B cell (primary cell): ENCODE measurements around the gene S1PR5. TPM values are rescaled to one million over a fixed set of nuclear protein-coding genes. Genes with fewer than 3 reads are reported as not detected.

Source experiments
- ATAC-seq: fragments of 200-7000 bp; cut with Tn5 transposase; one replicate; pipeline ENCODE4 v1.10.0; 2021; ENCODE audit warnings: low read depth, mild to moderate bottlenecking, moderate number of reproducible peaks, moderate library complexity
- CTCF ChIA-PET: fragments of 350-600 bp; sonication (Branson Sonifier 250); formaldehyde crosslinking; loops from one replicate; lab custom pipeline; 2021; ENCODE audit warnings: antibody characterized with exemption, inconsistent platforms; lab: Charles Lee
- POLR2A ChIA-PET: fragments of 350-600 bp; sonication (Branson Sonifier 250); formaldehyde crosslinking; loops from one replicate; lab custom pipeline; 2021; ENCODE audit warnings: antibody characterized with exemption; lab: Charles Lee
- DNase-seq: peaks from one replicate; pipeline ENCODE4 v3.0.0; 2013
- H2AFZ ChIP-seq: 2 replicates; pipeline ENCODE4 v1.6.1; 2012; ENCODE audit warnings: mild to moderate bottlenecking, low read depth, low read length; ENCODE audit not compliant: insufficient read depth, poor library complexity, severe bottlenecking
- H3K27ac ChIP-seq, 2 donors: 1 replicate in 1 of 2; 2 replicates in 1 of 2; pipeline ENCODE4 v1.5.1; 2012 to 2013; ENCODE audit warnings: low read length in 2 of 2, mild to moderate bottlenecking in 2 of 2, moderate library complexity in 1 of 2
- H3K27me3 ChIP-seq, 4 experiments: fragments of 200-600 bp in 1 of 4; sonication (generic) in 1 of 4; replicated peaks in 1 of 4; 1 replicate in 2 of 4; 2 replicates in 2 of 4; pipeline versions ENCODE4 v1.6.1 to v1.7.0; 2013 to 2016; ENCODE audit warnings: low read length in 3 of 4, mild to moderate bottlenecking in 2 of 4, mixed read lengths in 1 of 4, moderate library complexity in 1 of 4; ENCODE audit not compliant: insufficient read depth in 4 of 4, control insufficient read depth in 3 of 4; ENCODE audit errors: control extremely low read depth in 1 of 4
- H3K36me3 ChIP-seq, 2 experiments: replicated peaks in 1 of 2; 1 replicate in 1 of 2; 2 replicates in 1 of 2; pipeline versions ENCODE4 v1.6.1 to v1.7.1; 2013; ENCODE audit warnings: low read length in 1 of 2; ENCODE audit not compliant: insufficient read depth in 2 of 2, control insufficient read depth in 1 of 2; ENCODE audit errors: control extremely low read depth in 1 of 2, extremely low read depth in 1 of 2
- H3K4me1 ChIP-seq, 2 donors: fragments of 200-600 bp in 1 of 2; sonication (generic) in 1 of 2; 1 replicate in 1 of 2; 2 replicates in 1 of 2; pipeline versions ENCODE4 v1.5.1 to v1.6.1; 2013 to 2017; ENCODE audit warnings: low read length in 2 of 2; ENCODE audit not compliant: control insufficient read depth in 2 of 2, insufficient read depth in 2 of 2
- H3K4me2 ChIP-seq: replicated peaks from 2 replicates; pipeline ENCODE3; 2012; ENCODE audit warnings: mild to moderate bottlenecking, low read depth, low read length; ENCODE audit not compliant: poor library complexity, severe bottlenecking
- H3K4me3 ChIP-seq, 5 experiments: fragments of 200-600 bp in 1 of 5; sonication (generic) in 1 of 5; 1 replicate in 3 of 5; 2 replicates in 2 of 5; pipeline versions ENCODE4 v1.5.1 to v1.7.0; 2011 to 2016; ENCODE audit warnings: low read length in 4 of 5, mild to moderate bottlenecking in 4 of 5, low read depth in 2 of 5, control low read depth in 1 of 5, moderate library complexity in 1 of 5; ENCODE audit not compliant: insufficient read depth in 1 of 5; ENCODE audit errors: control extremely low read depth in 1 of 5, extremely low read depth in 1 of 5
- H3K79me2 ChIP-seq: fragments of 200-600 bp; sonication (generic); one replicate; pipeline ENCODE4 v1.6.0; 2016; ENCODE audit warnings: low read length; ENCODE audit not compliant: control insufficient read depth, insufficient read depth
- H3K9ac ChIP-seq: fragments of 200-600 bp; sonication (generic); 2 replicates; pipeline ENCODE4 v1.6.1; 2017; ENCODE audit warnings: mild to moderate bottlenecking, low read length, moderate library complexity
- H3K9me3 ChIP-seq, 3 donors: one replicate each; pipeline versions ENCODE4 v1.6.1 to v1.7.1; 2013; ENCODE audit warnings: low read length in 2 of 3; ENCODE audit not compliant: control insufficient read depth in 2 of 3, insufficient read depth in 1 of 3; ENCODE audit errors: control extremely low read depth in 1 of 3
- H4K20me1 ChIP-seq: 2 replicates; pipeline ENCODE4 v1.6.0; 2012; ENCODE audit warnings: mild to moderate bottlenecking, low read length; ENCODE audit not compliant: insufficient read depth, control insufficient read depth, poor library complexity, severe bottlenecking
- H3K27ac Mint-ChIP-seq: one replicate; pipeline ENCODE4 v1.8.0; 2021; ENCODE audit warnings: mixed read lengths
- H3K27me3 Mint-ChIP-seq: one replicate; pipeline ENCODE4 v1.8.0; 2021; ENCODE audit warnings: mixed read lengths
- H3K4me1 Mint-ChIP-seq: one replicate; pipeline ENCODE4 v1.8.0; 2021; ENCODE audit warnings: mixed read lengths
- H3K4me3 Mint-ChIP-seq: one replicate; pipeline ENCODE4 v1.8.0; 2021; ENCODE audit warnings: mixed read lengths
- H3K9me3 Mint-ChIP-seq: one replicate; pipeline ENCODE4 v1.8.0; 2022; ENCODE audit warnings: mixed read lengths; ENCODE audit not compliant: insufficient read depth
- EZH2 ChIP-seq: IDR thresholded peaks from 2 replicates; pipeline ENCODE4 v1.6.1; 2012; ENCODE audit warnings: borderline replicate concordance, low read depth, mild to moderate bottlenecking, moderate library complexity, low read length; ENCODE audit not compliant: insufficient read depth, poor library complexity, severe bottlenecking
- WGBS: methylation state at CpG from one replicate; pipeline ENCODE4 v1.1.5; 2013; ENCODE audit warnings: missing lambda C conversion rate; ENCODE audit not compliant: insufficient coverage; 5-methylcytosine and 5-hydroxymethylcytosine counted together
- intact Hi-C: fragments of 100-400 bp; cut with micrococcal nuclease; formaldehyde crosslinking; loops from one replicate; pipeline ENCODE4 v1.10.0; 2022
- polyA plus RNA-seq: library from polyadenylated mRNA; depleted of rRNA; stranded (reverse); fragments of >200 nt; gene quantifications from 2 replicates; pipeline ENCODE4 v1.2.3, GENCODE V29; 2012
- total RNA-seq, 2 donors: library from RNA; stranded (reverse); fragments of 120-200 nt in 1 of 2; gene quantifications; 1 replicate in 1 of 2; 2 replicates in 1 of 2; pipeline versions ENCODE4 v1.2.3 to v1.2.4, GENCODE V29; 2013 to 2022
- TF ChIP-seq, protein P1 (sequence below): fragments of 200-600 bp; IDR thresholded peaks from one replicate; pipeline ENCODE4 v1.8.0; 2022; ENCODE audit warnings: antibody characterized with exemption, mild to moderate bottlenecking

The S1PR5 gene
- total and polyA plus RNA-seq, 2 donors (not counting 1 experiment from before 2014, with no cell fraction given) = 0.27 to 0.67 TPM

DNA sequence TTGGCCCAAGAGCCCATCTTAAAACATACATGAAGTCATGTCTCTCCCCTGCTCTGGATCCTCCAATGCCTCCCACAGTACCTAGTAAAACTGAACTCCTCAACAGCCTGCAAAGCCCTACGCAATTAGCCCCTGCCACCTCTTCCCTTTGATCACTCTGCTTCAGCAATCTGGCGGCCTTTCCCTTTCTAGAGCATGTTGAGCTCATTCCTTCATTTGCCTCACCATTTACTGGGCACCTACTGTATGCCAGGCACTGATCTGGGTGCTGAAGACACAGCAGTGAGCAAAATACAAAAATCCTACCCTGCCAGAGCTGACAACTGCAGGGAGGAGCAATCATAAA is 17.0 kb downstream of the S1PR5 start:
- Mint-ChIP-seq H3K4me1 (peaks cover 20% of the 10 kb centered on the region), H3K4me3 (peak overlapping the region; percentile 67), H3K27me3 (no peaks in the 10 kb centered on the region), H3K9me3 (no peaks in the 10 kb centered on the region), H3K27ac (no peak overlapping the region)
- Histone ChIP-seq H3K79me2 (peaks cover 33% of the 10 kb centered on the region), H3K9ac (no peak overlapping the region), H4K20me1 (no peaks in the 10 kb centered on the region), H3K36me3 (peaks cover 0 to 10% of the 10 kb centered on the region in 2 experiments), H3K4me3 (no peak overlapping the region), H3K4me2 (no peak overlapping the region), H3K9me3 (no peaks in the 10 kb centered on the region), H3K27me3 (no peaks in the 10 kb centered on the region), H3K4me1 (peaks cover 6 to 15% of the 10 kb centered on the region in 2 donors), H3K27ac (no peak overlapping the region), H2AFZ (no peak overlapping the region)
- TF ChIP-seq, protein P1, sequence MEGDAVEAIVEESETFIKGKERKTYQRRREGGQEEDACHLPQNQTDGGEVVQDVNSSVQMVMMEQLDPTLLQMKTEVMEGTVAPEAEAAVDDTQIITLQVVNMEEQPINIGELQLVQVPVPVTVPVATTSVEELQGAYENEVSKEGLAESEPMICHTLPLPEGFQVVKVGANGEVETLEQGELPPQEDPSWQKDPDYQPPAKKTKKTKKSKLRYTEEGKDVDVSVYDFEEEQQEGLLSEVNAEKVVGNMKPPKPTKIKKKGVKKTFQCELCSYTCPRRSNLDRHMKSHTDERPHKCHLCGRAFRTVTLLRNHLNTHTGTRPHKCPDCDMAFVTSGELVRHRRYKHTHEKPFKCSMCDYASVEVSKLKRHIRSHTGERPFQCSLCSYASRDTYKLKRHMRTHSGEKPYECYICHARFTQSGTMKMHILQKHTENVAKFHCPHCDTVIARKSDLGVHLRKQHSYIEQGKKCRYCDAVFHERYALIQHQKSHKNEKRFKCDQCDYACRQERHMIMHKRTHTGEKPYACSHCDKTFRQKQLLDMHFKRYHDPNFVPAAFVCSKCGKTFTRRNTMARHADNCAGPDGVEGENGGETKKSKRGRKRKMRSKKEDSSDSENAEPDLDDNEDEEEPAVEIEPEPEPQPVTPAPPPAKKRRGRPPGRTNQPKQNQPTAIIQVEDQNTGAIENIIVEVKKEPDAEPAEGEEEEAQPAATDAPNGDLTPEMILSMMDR = no peak
- intact Hi-C loops = loop anchor here (5.0 kb wide), 2 partner anchors 73 to 98 kb away; partner anchors contain the start of gene CDC37
- no peak for ATAC-seq
- ChIA-PET CTCF (interaction anchor here (0.7 kb wide), 1 partner anchor 162 kb away, joined by 3 read pairs; no protein-coding TSS in a partner anchor), POLR2A (interaction anchor here (0.7 kb wide), 1 partner anchor 9 kb away, joined by 8 read pairs; no protein-coding TSS in a partner anchor)
- 100% methylated on average over 2 of the region's 2 CpGs for WGBS
- DNase-seq = no peak

DNA sequence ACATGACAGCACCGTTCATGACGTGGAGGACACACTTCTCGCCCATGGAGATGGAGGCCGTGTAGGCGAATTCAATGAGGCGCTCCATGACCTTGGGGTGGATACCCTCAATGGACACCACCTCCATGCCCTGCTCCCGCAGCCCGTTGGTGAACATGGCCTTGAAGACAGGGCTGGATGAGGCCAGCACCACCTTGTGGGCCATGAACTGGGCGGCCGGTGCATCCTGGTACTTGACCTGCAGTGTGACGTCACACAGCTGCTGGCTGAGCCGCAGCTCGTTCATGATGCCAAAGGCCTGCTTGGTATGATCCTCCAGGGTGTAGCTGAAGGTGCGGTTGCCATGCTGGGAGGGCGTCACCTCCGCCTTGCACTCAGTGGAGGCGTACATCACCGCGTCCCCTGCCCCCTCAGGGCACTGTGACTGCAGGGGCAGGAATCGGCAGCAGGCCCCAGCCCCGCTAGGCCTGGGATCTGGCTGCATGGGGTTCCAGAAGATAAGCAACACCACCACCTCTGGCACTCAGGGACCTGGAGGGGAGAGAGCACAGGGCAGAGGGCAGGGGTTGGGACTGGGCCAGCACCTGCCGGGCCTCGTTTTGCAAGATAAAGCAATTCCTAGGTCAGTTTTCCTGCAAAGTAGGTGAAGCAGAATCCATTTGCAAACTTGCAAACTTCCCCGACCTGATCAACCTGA is 17.5 kb downstream of the S1PR5 start:
- H4K20me1 ChIP-seq = no peaks in the 10 kb centered on the region
- peaks cover 33% of the 10 kb centered on the region for H3K79me2 ChIP-seq
- H2AFZ ChIP-seq = no peak overlapping the region
- H3K27me3 Mint-ChIP-seq = no peaks in the 10 kb centered on the region
- H3K9ac ChIP-seq = no peak overlapping the region
- peak overlapping the region; percentile 67 for H3K4me3 Mint-ChIP-seq
- 98% methylated on average over 24 of the region's 24 CpGs for WGBS
- peaks cover 6 to 15% of the 10 kb centered on the region in 2 donors for H3K4me1 ChIP-seq
- intact Hi-C loops = loop anchor here (5.0 kb wide), 2 partner anchors 72 to 97 kb away; partner anchors contain the start of gene CDC37
- peaks cover 0 to 13% of the 10 kb centered on the region in 2 experiments for H3K36me3 ChIP-seq
- TF ChIP-seq EZH2 = no peak
- TF ChIP-seq, protein P1 = no peak
- no peaks in the 10 kb centered on the region for H3K9me3 Mint-ChIP-seq
- H3K27ac Mint-ChIP-seq = no peak overlapping the region
- no peak for ATAC-seq
- no peak overlapping the region for H3K4me2 ChIP-seq
- H3K4me1 Mint-ChIP-seq = peaks cover 20% of the 10 kb centered on the region
- H3K27me3 ChIP-seq = no peaks in the 10 kb centered on the region
- POLR2A ChIA-PET = interaction anchor here (0.7 kb wide), 1 partner anchor 9 kb away, joined by 8 read pairs; no protein-coding TSS in a partner anchor
- no peaks in the 10 kb centered on the region for H3K9me3 ChIP-seq
- H3K27ac ChIP-seq = no peak overlapping the region
- CTCF ChIA-PET = interaction anchor here (0.7 kb wide), 1 partner anchor 161 kb away, joined by 3 read pairs; no protein-coding TSS in a partner anchor
- no peak for DNase-seq
- H3K4me3 ChIP-seq = no peak overlapping the region
